MM.1S (cell line): ENCODE data around the gene RBKS.

Experiments used
- CTCF ChIP-seq: fragments of 300-600 bp; sonication (generic); IDR thresholded peaks from 2 replicates; pipeline ENCODE4 v1.5.1; 2016; ENCODE audit warnings: antibody characterized with exemption, low read length, mixed read lengths
- EZH2phosphoT487 ChIP-seq: fragments of 300-600 bp; sonication (generic); IDR thresholded peaks from 2 replicates; pipeline ENCODE4 v1.6.1; 2018; ENCODE audit warnings: antibody characterized with exemption, low read length

GRCh38 chr2:27742571-27742970 is 147.6 kb downstream of the RBKS start:
- TF ChIP-seq CTCF (no peak), EZH2phosphoT487 (no peak)
